Measurements from ENCODE around the gene MUC3A. TPM values are rescaled to one million over a fixed set of nuclear protein-coding genes. Genes with fewer than 3 reads are reported as not detected.
"Not testable (repeated sequence)": the region's sequence is repeated elsewhere in the genome, so short reads cannot be mapped to it uniquely, and the experiment has no call there.

MUC3A gene
- total RNA-seq, 2 experiments from 2014 or later, result not detected

DNA sequence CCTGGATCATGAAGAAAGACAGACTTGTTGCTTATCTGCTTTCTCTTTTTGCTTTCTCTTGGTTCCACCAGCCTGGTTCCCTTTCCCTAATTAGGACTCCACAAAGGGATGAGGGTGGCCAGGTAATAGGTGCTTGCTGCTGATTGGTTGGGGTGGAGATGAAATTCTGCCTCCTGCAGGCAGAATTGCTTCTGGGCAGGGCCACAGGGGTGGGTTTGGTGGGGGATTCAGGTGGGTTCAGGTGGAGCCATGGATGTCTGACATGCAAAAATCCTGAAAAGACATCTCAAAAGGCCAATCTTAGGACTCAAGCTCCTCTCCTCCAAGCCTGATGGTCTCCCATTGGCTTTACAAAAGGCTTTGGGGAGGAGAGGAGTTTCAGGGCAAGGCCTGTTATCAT, 28.3 kb upstream of the MUC3A start:
- Mint-ChIP-seq H3K27ac (no peak overlapping the region), H3K4me3 (no peak overlapping the region), H3K4me1 (ENCODE audit: low read depth) (no peaks in the 10 kb centered on the region), H3K27me3 (peaks cover 21% of the 10 kb centered on the region), H3K9me3 (no peaks in the 10 kb centered on the region), H3K36me3 (ENCODE audit: low read depth) (no peaks in the 10 kb centered on the region)
- intact Hi-C loops (cut with DNase I, micrococcal nuclease), result no loop called here
- CTCF ChIA-PET, result interaction anchor here (0.6 kb wide), 1 partner anchor 361 kb away, joined by 3 read pairs; no protein-coding TSS in a partner anchor
- no peaks in the 10 kb centered on the region for H3K9me3 ChIP-seq (ENCODE audit: control insufficient read depth in 1 of 2, insufficient read depth in 1 of 2, low read length in 2 of 2)
- ATAC-seq (ENCODE audit: poor library complexity), result no peak
- no peak for DNase-seq
- POLR2A ChIA-PET, result no interaction called here
- no peak overlapping the region for H3K4me3 ChIP-seq (ENCODE audit: low read length)
- no peak overlapping the region for H3K27ac ChIP-seq (ENCODE audit: low read depth in 1 of 2, low read length in 2 of 2)
- TF ChIP-seq, protein P1, sequence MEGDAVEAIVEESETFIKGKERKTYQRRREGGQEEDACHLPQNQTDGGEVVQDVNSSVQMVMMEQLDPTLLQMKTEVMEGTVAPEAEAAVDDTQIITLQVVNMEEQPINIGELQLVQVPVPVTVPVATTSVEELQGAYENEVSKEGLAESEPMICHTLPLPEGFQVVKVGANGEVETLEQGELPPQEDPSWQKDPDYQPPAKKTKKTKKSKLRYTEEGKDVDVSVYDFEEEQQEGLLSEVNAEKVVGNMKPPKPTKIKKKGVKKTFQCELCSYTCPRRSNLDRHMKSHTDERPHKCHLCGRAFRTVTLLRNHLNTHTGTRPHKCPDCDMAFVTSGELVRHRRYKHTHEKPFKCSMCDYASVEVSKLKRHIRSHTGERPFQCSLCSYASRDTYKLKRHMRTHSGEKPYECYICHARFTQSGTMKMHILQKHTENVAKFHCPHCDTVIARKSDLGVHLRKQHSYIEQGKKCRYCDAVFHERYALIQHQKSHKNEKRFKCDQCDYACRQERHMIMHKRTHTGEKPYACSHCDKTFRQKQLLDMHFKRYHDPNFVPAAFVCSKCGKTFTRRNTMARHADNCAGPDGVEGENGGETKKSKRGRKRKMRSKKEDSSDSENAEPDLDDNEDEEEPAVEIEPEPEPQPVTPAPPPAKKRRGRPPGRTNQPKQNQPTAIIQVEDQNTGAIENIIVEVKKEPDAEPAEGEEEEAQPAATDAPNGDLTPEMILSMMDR (IDR thresholded peaks at IDR 0.05), result no peak
- no peaks in the 10 kb centered on the region for H3K36me3 ChIP-seq (ENCODE audit: insufficient read depth, low read length)
- peaks cover 0 to 3% of the 10 kb centered on the region in 2 experiments for H3K27me3 ChIP-seq (ENCODE audit: control insufficient read depth in 1 of 2, insufficient read depth in 2 of 2, low read length in 2 of 2)
- no peaks in the 10 kb centered on the region for H3K4me1 ChIP-seq (ENCODE audit: insufficient read depth, low read length)

DNA sequence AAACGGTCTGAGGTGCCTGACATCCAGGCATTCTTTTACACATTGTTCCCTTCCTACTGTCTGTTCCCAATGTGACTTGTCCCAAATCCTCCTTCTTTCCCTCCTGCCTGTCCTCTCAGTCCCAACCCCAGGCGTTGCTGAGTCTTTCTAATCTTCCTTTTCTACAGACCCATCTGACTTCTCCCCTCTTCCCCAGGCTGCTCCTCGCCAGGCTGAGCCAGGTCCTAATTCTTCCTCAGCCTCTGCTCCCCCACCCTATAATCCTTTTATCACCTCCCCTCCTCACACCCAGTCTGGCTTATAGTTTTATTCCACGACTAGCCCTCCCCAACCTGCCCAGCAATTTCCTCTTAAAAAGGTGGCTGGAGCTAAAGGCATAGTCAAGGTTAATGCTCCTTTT, 25.7 kb upstream of the MUC3A start:
- H3K27me3 ChIP-seq (ENCODE audit: control insufficient read depth in 1 of 2, insufficient read depth in 2 of 2, low read length in 2 of 2); H3K36me3 ChIP-seq (ENCODE audit: insufficient read depth, low read length); H3K27ac Mint-ChIP-seq; H3K4me1 ChIP-seq (ENCODE audit: insufficient read depth, low read length); H3K4me1 Mint-ChIP-seq (ENCODE audit: low read depth); DNase-seq; H3K4me3 Mint-ChIP-seq; H3K4me3 ChIP-seq (ENCODE audit: low read length); H3K27ac ChIP-seq (ENCODE audit: low read depth in 1 of 2, low read length in 2 of 2); POLR2A ChIA-PET; ATAC-seq (ENCODE audit: poor library complexity); intact Hi-C loops (cut with DNase I, micrococcal nuclease); H3K9me3 Mint-ChIP-seq; H3K9me3 ChIP-seq (ENCODE audit: control insufficient read depth in 1 of 2, insufficient read depth in 1 of 2, low read length in 2 of 2); CTCF ChIA-PET; H3K36me3 Mint-ChIP-seq (ENCODE audit: low read depth): not testable (repeated sequence)
- H3K27me3 Mint-ChIP-seq, result peaks cover 14% of the 10 kb centered on the region

DNA sequence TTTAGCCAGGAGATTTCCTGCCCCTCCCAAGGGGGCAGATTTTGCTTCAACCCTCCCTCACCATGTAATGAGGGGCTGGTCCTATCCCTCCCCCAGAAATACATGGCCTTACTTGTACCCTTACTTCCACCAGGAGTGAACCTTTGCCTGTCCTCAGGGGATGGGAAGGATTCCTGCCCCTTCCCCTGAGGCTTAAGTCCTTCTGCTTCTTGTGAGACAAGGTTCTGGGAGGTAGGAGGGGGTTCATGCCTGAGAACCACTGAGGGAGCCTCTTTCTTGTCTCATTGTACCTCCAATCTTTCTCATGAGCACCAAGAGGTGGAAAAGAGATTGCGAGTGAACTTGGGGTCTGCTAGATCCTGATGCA, 19.5 kb upstream of the MUC3A start:
- peaks cover 4% of the 10 kb centered on the region for H3K9me3 Mint-ChIP-seq
- POLR2A ChIA-PET, result no interaction called here
- peaks cover 22% of the 10 kb centered on the region for H3K27me3 Mint-ChIP-seq
- no peak overlapping the region for H3K27ac Mint-ChIP-seq
- DNase-seq (no peak), ATAC-seq (ENCODE audit: poor library complexity) (no peak)
- Histone ChIP-seq H3K36me3 (ENCODE audit: insufficient read depth, low read length) (no peaks in the 10 kb centered on the region), H3K9me3 (ENCODE audit: control insufficient read depth in 1 of 2, insufficient read depth in 1 of 2, low read length in 2 of 2) (peaks cover 5 to 14% of the 10 kb centered on the region in 2 experiments), H3K4me1 (ENCODE audit: insufficient read depth, low read length) (no peaks in the 10 kb centered on the region), H3K27ac (ENCODE audit: low read depth in 1 of 2, low read length in 2 of 2) (no peak overlapping the region), H3K4me3 (ENCODE audit: low read length) (no peak overlapping the region), H3K27me3 (ENCODE audit: control insufficient read depth in 1 of 2, insufficient read depth in 2 of 2, low read length in 2 of 2) (peaks cover 8% of the 10 kb centered on the region in 2 experiments)
- H3K4me1 Mint-ChIP-seq (ENCODE audit: low read depth), result no peaks in the 10 kb centered on the region
- no peak overlapping the region for H3K4me3 Mint-ChIP-seq
- intact Hi-C loops (cut with DNase I, micrococcal nuclease), result no loop called here
- TF ChIP-seq, protein P1 (IDR thresholded peaks at IDR 0.05), result no peak
- CTCF ChIA-PET, result no interaction called here
- no peaks in the 10 kb centered on the region for H3K36me3 Mint-ChIP-seq (ENCODE audit: low read depth)

DNA sequence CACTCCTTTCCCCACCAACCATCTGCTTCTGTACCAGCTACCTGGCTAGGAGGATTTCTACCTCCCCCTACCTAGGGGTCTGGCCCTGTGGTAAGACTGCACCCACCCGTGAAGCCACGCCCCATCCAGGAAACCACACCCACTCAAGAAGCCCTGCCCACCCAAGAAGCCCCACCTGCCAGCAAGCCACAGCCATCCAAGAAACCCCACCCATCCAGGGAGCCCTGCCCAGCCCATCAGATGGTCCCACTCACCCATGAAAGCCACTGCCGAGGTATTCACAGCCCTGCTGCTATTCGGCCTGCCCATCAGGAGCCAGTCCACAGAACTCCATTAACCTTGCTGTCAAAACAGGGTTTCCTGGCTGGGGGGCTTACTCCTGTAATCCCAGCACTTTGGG, 15.6 kb upstream of the MUC3A start:
- H3K4me1 Mint-ChIP-seq (ENCODE audit: low read depth), result no peaks in the 10 kb centered on the region
- TF ChIP-seq, protein P1 (IDR thresholded peaks at IDR 0.05), result no peak
- peaks cover 8% of the 10 kb centered on the region in 2 experiments for H3K27me3 ChIP-seq (ENCODE audit: control insufficient read depth in 1 of 2, insufficient read depth in 2 of 2, low read length in 2 of 2)
- H3K9me3 Mint-ChIP-seq, result peaks cover 4% of the 10 kb centered on the region
- no peak overlapping the region for H3K27ac Mint-ChIP-seq
- H3K4me3 Mint-ChIP-seq, result no peak overlapping the region
- peaks cover 25% of the 10 kb centered on the region for H3K27me3 Mint-ChIP-seq
- no peak overlapping the region for H3K4me3 ChIP-seq (ENCODE audit: low read length)
- CTCF ChIA-PET, result no interaction called here
- H3K9me3 ChIP-seq (ENCODE audit: control insufficient read depth in 1 of 2, insufficient read depth in 1 of 2, low read length in 2 of 2), result peaks cover 5 to 14% of the 10 kb centered on the region in 2 experiments
- POLR2A ChIA-PET, result no interaction called here
- no peak for ATAC-seq (ENCODE audit: poor library complexity)
- no peaks in the 10 kb centered on the region for H3K36me3 Mint-ChIP-seq (ENCODE audit: low read depth)
- H3K4me1 ChIP-seq (ENCODE audit: insufficient read depth, low read length), result no peaks in the 10 kb centered on the region
- intact Hi-C loops (cut with DNase I, micrococcal nuclease), result no loop called here
- DNase-seq, result no peak
- no peaks in the 10 kb centered on the region for H3K36me3 ChIP-seq (ENCODE audit: insufficient read depth, low read length)
- H3K27ac ChIP-seq (ENCODE audit: low read depth in 1 of 2, low read length in 2 of 2), result no peak overlapping the region

DNA sequence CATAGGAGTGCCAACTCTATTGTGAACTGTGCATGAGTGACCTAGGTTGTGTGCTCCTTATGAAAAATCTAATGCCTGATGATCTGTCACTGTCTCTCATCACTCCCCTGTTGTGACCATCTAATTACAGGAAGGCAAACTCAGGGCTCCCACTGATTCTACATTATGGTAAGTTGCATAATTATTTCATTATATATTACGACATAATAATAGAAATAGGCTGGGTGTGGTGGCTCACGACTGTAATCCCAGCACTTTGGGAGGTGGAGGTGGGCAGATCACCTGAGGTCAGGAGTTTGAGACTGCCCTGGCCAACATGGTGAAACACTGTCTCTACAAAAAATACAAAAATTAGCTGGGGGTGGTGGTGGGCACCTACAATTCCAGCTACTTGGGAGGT, 14.0 kb upstream of the MUC3A start:
- intact Hi-C loops (cut with DNase I, micrococcal nuclease); POLR2A ChIA-PET; ATAC-seq (ENCODE audit: poor library complexity); H3K9me3 Mint-ChIP-seq; H3K36me3 Mint-ChIP-seq (ENCODE audit: low read depth); H3K27me3 ChIP-seq (ENCODE audit: control insufficient read depth in 1 of 2, insufficient read depth in 2 of 2, low read length in 2 of 2); H3K4me1 Mint-ChIP-seq (ENCODE audit: low read depth); H3K27ac Mint-ChIP-seq; DNase-seq; H3K36me3 ChIP-seq (ENCODE audit: insufficient read depth, low read length); H3K4me1 ChIP-seq (ENCODE audit: insufficient read depth, low read length); H3K27ac ChIP-seq (ENCODE audit: low read depth in 1 of 2, low read length in 2 of 2); H3K4me3 ChIP-seq (ENCODE audit: low read length); CTCF ChIA-PET; H3K4me3 Mint-ChIP-seq: not testable (repeated sequence)
- peaks cover 25% of the 10 kb centered on the region for H3K27me3 Mint-ChIP-seq
- peaks cover 17 to 19% of the 10 kb centered on the region in 2 experiments for H3K9me3 ChIP-seq (ENCODE audit: control insufficient read depth in 1 of 2, insufficient read depth in 1 of 2, low read length in 2 of 2)
